Measurements from ENCODE around the gene DLX2. TPM values are rescaled to one million over a fixed set of nuclear protein-coding genes. Genes with fewer than 3 reads are reported as not detected.
A peak's percentile ranks its signal among the peaks of the same experiment; 100 is the strongest.

DLX2 gene
- polyA plus RNA-seq, 4 donors, result 0.09 to 0.15 (median 0.11) TPM; not detected in 1

DNA sequence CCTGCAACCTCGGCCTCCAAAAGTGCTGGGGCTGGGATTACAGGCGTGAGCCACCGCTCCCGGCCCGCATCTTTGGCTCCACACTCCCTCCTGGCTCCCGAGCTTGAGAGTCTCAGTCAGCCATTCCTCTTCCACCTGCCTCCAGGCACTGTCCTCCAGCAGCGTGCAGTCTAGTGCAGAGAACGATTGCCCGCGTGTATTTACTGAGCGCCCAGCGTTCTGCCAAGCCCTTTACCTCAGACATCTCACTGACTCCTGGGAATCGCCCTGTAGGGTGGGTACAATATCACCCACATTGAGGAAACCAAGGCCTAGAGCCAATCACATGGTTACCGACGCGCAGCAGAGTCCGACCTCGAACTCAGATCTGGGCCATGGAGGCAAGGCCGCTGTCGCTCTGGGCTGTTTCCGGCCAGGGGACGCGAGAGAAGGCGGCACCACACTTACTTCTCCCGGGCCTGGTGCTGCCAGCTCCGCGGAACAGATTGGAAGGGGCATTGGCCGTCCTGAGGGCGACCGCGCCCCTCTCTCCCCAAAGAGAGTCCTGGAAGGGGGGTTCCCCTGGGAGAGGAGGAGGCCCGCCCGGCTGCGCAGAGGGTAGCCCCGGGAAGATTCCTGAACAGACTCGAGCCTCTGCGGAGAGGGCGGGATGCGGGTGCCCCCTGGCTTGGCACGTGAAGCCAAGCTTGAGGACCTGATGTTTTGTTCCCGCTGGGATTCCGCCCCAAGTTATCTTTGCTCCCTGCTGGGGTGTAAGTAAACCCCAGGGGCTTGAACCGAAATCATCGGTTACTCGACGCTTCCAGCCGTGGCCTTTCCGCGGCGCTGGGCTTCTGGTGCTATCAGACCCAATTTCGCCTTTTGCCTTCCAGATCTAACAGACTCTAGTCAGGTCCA is 5.2 kb upstream of the DLX2 start:
- no peak for DNase-seq (ENCODE audit: low read depth in 4 of 4, low spot score in 3 of 4)

- no peak for DNase-seq (ENCODE audit: low read depth in 4 of 4, low spot score in 3 of 4)
Measured at GRCh38 chr2:172106108-172106961, 3.6 kb upstream of the DLX2 start.

GRCh38 chr2:172105471-172106107 is 2.9 kb upstream of the DLX2 start:
- DNase-seq (ENCODE audit: low read depth in 4 of 4, low spot score in 3 of 4), result no peak

- peak in 1 of 4 donors; percentile 63 for DNase-seq (ENCODE audit: low read depth in 4 of 4, low spot score in 3 of 4)
Measured at GRCh38 chr2:172103471-172104272, 972 bp upstream of the DLX2 start.

DNA sequence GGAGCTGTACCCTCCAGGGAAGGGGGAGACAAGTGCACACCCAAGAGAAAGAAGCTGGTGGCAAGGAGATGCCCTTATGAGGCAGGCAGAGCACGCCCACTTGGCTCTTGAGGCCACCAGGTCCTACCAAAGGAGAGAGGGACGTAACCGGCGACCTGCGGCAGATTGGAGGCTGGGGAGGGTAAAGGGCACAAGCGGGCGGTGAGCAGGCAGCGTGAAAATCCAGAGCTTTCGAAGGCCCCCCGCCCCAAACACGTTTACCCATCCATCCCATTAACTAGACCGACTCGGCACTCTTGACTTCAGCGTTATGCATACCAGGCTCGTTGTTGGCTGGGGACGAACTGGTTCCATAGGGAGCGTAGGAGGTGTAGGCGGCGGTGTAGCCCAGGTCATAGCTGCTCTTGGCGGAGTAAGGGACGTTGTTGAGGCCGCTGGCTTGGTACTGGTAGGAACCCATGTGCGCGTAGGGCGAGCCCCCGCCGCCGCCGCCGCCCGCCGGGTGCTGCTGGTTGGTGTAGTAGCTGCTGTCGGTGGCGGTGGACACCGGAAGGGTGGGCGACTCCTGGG is 794 bp downstream of the DLX2 start:
- no peak for DNase-seq (ENCODE audit: low read depth in 4 of 4, low spot score in 3 of 4)

GRCh38 chr2:172100935-172101820 is 1.5 kb downstream of the DLX2 start:
- no peak for DNase-seq (ENCODE audit: low read depth in 4 of 4, low spot score in 3 of 4)

DNA sequence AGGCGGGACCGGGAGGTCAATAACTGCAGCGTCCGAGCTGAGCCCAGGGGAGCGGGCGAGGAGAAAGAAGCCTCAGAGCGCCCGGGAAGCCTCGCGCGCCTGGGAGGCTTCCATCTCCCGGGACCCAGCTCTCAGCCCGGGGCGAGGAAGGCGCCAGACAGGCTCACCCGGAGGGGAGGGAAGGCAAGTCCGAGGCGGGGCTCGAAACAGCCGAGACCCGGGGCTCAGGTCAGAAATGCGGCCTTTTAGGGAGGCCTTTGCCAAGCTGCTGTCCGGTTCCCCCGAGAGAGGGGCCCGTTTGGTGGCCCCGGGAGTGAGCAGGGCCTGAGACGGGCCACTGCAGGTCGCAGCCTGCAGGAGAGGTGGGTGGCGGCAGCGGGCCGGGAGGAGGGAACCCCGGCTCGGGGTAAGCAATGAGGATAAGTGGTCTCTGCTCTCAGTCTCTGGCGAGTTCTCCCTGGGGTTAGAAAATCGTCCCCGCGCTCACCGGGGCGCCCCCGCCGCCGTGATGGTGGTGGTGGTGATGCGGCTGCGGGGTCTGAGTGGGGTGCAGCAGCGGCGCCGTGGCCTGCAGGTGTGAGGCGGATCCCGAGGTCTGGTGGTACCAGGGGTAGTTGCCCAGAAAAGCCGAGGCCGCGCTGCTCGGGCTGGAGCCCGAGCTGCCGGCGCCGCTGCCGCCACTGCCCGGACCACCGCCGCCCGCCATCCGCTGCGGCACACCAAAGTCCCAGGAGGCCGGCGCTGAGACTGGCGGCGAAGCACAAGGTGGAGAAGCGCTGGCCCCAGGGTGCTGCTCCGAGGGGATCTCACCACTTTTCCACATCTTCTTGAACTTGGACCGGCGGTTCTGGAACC is 2.4 kb downstream of the DLX2 start:
- no peak for DNase-seq (ENCODE audit: low read depth in 4 of 4, low spot score in 3 of 4)

GRCh38 chr2:172099472-172100079 is 3.1 kb downstream of the DLX2 start:
- DNase-seq (ENCODE audit: low read depth in 4 of 4, low spot score in 3 of 4), result no peak

GRCh38 chr2:172098650-172099471 is 3.8 kb downstream of the DLX2 start:
- DNase-seq (ENCODE audit: low read depth in 4 of 4, low spot score in 3 of 4), result no peak

DNA sequence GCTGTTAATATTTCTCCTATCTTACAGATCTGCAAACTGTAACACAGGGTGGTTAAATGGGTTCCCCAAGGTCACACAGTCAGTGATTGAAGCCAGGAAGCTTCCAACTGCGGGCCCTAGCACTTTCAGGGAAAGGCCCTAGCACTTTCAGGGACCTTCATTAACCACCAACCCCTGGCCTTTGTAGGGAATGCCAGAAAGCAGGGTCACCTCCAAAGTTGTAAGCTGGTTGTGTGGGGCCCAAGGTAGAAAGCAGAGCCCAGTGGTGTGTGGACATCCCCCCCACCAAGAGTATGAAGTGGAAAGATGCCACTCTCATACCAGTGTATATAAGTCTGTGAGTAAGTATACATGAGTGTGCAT is 4.4 kb downstream of the DLX2 start:
- no peak for DNase-seq (ENCODE audit: low read depth in 4 of 4, low spot score in 3 of 4)

- no peak for DNase-seq (ENCODE audit: low read depth in 4 of 4, low spot score in 3 of 4)
Measured at GRCh38 chr2:172097557-172098131, 5.1 kb downstream of the DLX2 start.

DNA sequence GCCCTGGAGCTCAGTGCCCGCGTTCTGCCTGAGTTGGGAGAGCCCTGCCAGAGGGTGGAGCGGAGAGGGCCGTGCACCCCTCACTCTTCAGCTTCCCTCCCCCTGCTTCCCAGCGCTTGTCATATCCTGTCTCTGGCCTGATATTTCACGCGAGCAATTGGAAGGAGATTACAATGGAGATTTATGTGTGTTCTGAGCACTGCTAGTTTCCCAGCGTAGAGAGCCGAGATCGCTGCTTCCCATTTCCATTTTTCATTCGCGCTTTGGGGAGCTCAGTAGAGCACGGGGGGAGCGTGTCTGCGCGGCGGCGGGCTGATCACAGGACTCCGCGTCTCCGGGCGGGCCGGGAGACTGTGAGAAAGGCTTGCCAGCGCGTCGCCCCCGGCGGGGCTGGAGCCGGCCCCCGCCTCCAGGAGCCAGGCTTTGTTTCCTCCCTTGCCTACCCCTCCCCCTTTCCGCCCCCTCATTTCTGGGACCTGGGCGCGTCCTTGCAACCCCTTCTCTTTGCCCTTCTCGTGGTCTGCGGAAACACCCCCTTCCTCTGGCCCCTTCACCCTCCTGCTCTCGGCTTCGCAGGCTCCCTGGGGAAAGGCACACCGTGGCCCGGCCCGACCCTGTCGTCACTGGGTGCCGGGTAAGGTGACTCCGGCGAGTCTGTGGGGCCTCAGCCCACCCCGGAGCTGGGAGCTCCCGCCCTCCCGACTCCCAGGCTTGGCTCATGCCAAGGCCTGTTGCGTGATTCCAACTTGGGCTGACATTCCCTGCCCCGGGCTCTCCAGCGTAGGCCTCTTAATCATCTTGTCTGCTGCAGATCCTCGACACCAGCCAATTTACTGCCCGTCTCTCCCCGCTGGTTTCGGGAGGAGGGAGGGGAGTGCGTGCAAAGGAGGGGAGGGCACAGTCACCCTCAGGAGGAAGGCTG is 5.8 kb downstream of the DLX2 start:
- no peak for DNase-seq (ENCODE audit: low read depth in 4 of 4, low spot score in 3 of 4)

- no peak for DNase-seq (ENCODE audit: low read depth in 4 of 4, low spot score in 3 of 4)
Measured at GRCh38 chr2:172095905-172096625, 6.6 kb downstream of the DLX2 start.

DNA sequence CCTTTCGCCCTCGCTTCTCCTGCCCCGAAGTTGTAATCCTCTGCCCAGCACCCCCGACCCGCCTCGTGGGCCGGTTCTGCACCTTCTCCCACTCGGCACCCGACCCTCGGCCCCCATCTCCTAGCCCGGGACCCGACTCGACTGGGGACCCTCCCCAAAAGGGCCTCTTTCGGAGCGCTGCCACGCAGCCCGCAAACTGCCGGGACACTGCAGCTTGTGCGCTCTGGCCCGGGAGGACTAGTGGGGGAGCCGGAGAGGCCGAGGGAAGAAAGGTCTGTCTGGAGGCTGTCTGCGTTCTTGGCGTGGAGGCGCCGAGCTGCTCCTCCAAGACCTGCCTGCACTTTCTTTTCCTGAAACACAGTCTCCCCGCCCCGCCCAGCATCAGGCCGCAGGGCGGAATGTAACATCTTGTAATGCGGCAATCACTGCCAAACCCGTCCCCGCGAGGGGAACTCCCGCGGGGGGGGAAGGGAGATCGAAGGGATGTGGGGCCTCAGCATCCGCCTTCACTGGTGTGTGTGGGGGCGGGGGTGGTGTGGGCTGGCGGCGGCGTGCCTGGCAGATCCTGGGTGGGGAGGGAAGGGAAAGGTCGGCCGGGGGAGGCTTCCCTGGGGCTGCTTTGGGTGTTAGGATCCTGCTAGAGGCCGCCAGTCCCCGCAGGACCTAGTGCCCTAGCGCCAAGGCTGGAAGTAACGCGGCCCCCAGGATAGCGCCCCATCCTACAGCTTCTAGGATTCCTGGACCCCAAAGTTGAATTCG is 7.4 kb downstream of the DLX2 start:
- DNase-seq (ENCODE audit: low read depth in 4 of 4, low spot score in 3 of 4), result no peak
